Activated CD8-positive, alpha-beta T cell treated with anti-CD3 and anti-CD28 coated beads for 36 hours (primary cell): ENCODE data around the gene SEZ6L. TPM values are rescaled to one million over a fixed set of nuclear protein-coding genes. Genes with fewer than 3 reads are reported as not detected.

Experiments
- ATAC-seq: fragments of 200-7000 bp; cut with Tn5 transposase; one replicate; pipeline ENCODE4 v1.10.0; 2021; ENCODE audit warnings: mild to moderate bottlenecking, moderate library complexity
- CTCF ChIA-PET: fragments of 350-600 bp; sonication (Branson Sonifier 250); formaldehyde crosslinking; loops from one replicate; lab custom pipeline; 2021; ENCODE audit warnings: antibody characterized with exemption; lab: Charles Lee
- POLR2A ChIA-PET: fragments of 350-600 bp; sonication (Branson Sonifier 250); formaldehyde crosslinking; loops from one replicate; lab custom pipeline; 2021; ENCODE audit warnings: antibody characterized with exemption; lab: Charles Lee
- DNase-seq: peaks from one replicate; pipeline ENCODE4 v3.0.0-alpha.2; 2020
- H3K27ac Mint-ChIP-seq: one replicate; pipeline ENCODE4 v1.8.0; 2021; ENCODE audit warnings: mild to moderate bottlenecking, mixed read lengths
- H3K27me3 Mint-ChIP-seq: one replicate; pipeline ENCODE4 v1.8.0; 2021; ENCODE audit warnings: mixed read lengths
- H3K36me3 Mint-ChIP-seq: one replicate; pipeline ENCODE4 v1.8.0; 2021; ENCODE audit warnings: low read depth, mixed read lengths
- H3K4me1 Mint-ChIP-seq: one replicate; pipeline ENCODE4 v1.8.0; 2021; ENCODE audit warnings: low read depth, mixed read lengths
- H3K4me3 Mint-ChIP-seq: one replicate; pipeline ENCODE4 v1.8.0; 2021; ENCODE audit warnings: mild to moderate bottlenecking, moderate library complexity, mixed read lengths
- H3K9me3 Mint-ChIP-seq: one replicate; pipeline ENCODE4 v1.8.0; 2021; ENCODE audit warnings: mixed read lengths
- CTCF ChIP-seq: fragments of 200-600 bp; IDR thresholded peaks from one replicate; pipeline ENCODE4 v1.8.0; 2022; ENCODE audit warnings: antibody characterized with exemption, mild to moderate bottlenecking
- intact Hi-C: fragments of 100-400 bp; cut with micrococcal nuclease; formaldehyde crosslinking; loops from one replicate; pipeline ENCODE4 v1.10.0; 2022
- total RNA-seq, 2 experiments: library from RNA; stranded (reverse); gene quantifications; one replicate each; pipeline ENCODE4 v1.2.3, GENCODE V29; 2021

Gene SEZ6L
- total RNA-seq, 2 experiments from 2014 or later, result not detected

- no peak overlapping the region for H3K27ac Mint-ChIP-seq
- no peak overlapping the region for H3K4me3 Mint-ChIP-seq
- DNase-seq (no peak), ATAC-seq (no peak)
- peaks cover 32% of the 10 kb centered on the region for H3K27me3 Mint-ChIP-seq
- H3K36me3 Mint-ChIP-seq, result no peaks in the 10 kb centered on the region
- no peaks in the 10 kb centered on the region for H3K9me3 Mint-ChIP-seq
- POLR2A ChIA-PET, result no interaction called here
- CTCF ChIA-PET, result interaction anchor here (1.7 kb wide), 1 partner anchor 31 kb away, joined by 4 read pairs; no protein-coding TSS in a partner anchor
- H3K4me1 Mint-ChIP-seq, result no peaks in the 10 kb centered on the region
- intact Hi-C loops, result no loop called here
- TF ChIP-seq CTCF, result no peak
Measured at GRCh38 chr22:26336773-26337172, 167.5 kb downstream of the SEZ6L start.

- no peak for DNase-seq
- Mint-ChIP-seq H3K27me3 (peaks cover 29% of the 10 kb centered on the region), H3K9me3 (no peaks in the 10 kb centered on the region), H3K27ac (no peak overlapping the region), H3K4me3 (no peak overlapping the region), H3K36me3 (no peaks in the 10 kb centered on the region), H3K4me1 (no peaks in the 10 kb centered on the region)
- no peak for ATAC-seq
- ChIA-PET POLR2A (no interaction called here), CTCF (interaction anchor here (0.6 kb wide), 1 partner anchor 9 kb away, joined by 3 read pairs; no protein-coding TSS in a partner anchor)
- intact Hi-C loops, result no loop called here
- no peak for TF ChIP-seq CTCF
Measured at GRCh38 chr22:26339755-26340154, 170.5 kb downstream of the SEZ6L start.

- H3K4me1 Mint-ChIP-seq, result no peaks in the 10 kb centered on the region
- H3K27me3 Mint-ChIP-seq, result peaks cover 28% of the 10 kb centered on the region
- POLR2A ChIA-PET, result no interaction called here
- no peak overlapping the region for H3K27ac Mint-ChIP-seq
- CTCF ChIA-PET, result no interaction called here
- intact Hi-C loops, result no loop called here
- no peaks in the 10 kb centered on the region for H3K36me3 Mint-ChIP-seq
- no peak overlapping the region for H3K4me3 Mint-ChIP-seq
- no peak for TF ChIP-seq CTCF
- ATAC-seq (no peak), DNase-seq (no peak)
- H3K9me3 Mint-ChIP-seq, result no peaks in the 10 kb centered on the region
Measured at GRCh38 chr22:26342745-26343410, 173.6 kb downstream of the SEZ6L start.

- CTCF ChIA-PET, result interaction anchor here (1.5 to 2.2 kb wide), 2 partner anchors 19 to 21 kb away, joined by 6 to 7 read pairs; no protein-coding TSS in a partner anchor
- DNase-seq (no peak), ATAC-seq (no peak)
- Mint-ChIP-seq H3K27ac (no peak overlapping the region), H3K4me1 (no peaks in the 10 kb centered on the region), H3K9me3 (no peaks in the 10 kb centered on the region), H3K36me3 (no peaks in the 10 kb centered on the region), H3K4me3 (no peak overlapping the region), H3K27me3 (peaks cover 20% of the 10 kb centered on the region)
- POLR2A ChIA-PET, result no interaction called here
- intact Hi-C loops, result no loop called here
- TF ChIP-seq CTCF, result no peak
Measured at GRCh38 chr22:26345496-26345895, 176.2 kb downstream of the SEZ6L start.

- intact Hi-C loops, result no loop called here
Measured at GRCh38 chr22:26348810-26349526, 179.7 kb downstream of the SEZ6L start.

More at GRCh38 chr22:26348810-26349526, 179.7 kb downstream of the SEZ6L start:
- no peak for TF ChIP-seq CTCF
- DNase-seq, result no peak
- ATAC-seq, result no peak
- H3K4me3 Mint-ChIP-seq, result no peak overlapping the region
- no peak overlapping the region for H3K27ac Mint-ChIP-seq
- H3K36me3 Mint-ChIP-seq, result no peaks in the 10 kb centered on the region
- CTCF ChIA-PET, result interaction anchor here (0.9 to 1.9 kb wide), 3 partner anchors 12 to 18 kb away, joined by 4 to 6 read pairs (median 5); no protein-coding TSS in a partner anchor
- no peaks in the 10 kb centered on the region for H3K4me1 Mint-ChIP-seq
- POLR2A ChIA-PET, result no interaction called here
- peaks cover 10% of the 10 kb centered on the region for H3K27me3 Mint-ChIP-seq
- H3K9me3 Mint-ChIP-seq, result no peaks in the 10 kb centered on the region
